Measurements from ENCODE around the gene SFXN1. TPM values are rescaled to one million over a fixed set of nuclear protein-coding genes. Genes with fewer than 3 reads are reported as not detected.

SFXN1 gene
- total and polyA plus RNA-seq, 9 of the 15 experiments (the other 6 are each of a cell fraction or from before 2014, with no cell fraction given): 31.8 to 261 (median 113) TPM

DNA sequence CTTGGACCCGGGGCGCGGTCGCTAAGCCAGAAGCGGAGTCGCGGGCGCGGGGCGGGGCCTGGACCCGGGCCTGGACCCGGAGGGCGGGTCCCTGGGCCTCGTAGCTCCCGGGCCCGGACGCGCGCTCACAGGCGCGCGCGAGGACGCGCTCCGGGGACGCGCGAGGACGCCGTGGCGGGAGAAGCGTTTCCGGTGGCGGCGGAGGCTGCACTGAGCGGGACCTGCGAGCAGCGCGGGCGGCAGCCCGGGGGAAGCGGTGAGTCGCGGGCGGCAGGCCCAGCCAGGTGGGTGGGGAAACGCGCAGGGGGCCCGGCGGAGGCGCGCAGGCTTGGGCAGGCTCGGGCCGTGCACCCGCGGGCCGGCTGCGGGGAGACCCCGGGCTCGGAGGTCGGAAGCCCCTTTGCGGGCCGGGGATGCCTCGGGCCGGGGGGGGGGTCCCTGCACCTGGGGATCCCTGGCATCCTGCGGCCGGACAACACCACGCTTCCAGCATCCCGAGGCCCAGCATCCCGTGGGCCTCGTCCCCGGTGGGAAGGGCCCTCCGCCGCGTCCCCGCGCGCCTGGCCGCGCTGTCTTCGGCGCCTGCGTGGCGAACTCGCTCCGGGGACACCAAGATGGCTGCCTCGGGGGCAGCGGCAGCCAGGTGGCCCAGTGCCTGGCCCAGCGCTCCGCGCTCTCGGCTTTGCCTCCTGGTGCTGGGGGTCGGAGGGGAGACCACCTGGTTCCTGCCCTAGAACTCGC lies at the start of gene SFXN1 (continued):
- TF ChIP-seq, protein P1, sequence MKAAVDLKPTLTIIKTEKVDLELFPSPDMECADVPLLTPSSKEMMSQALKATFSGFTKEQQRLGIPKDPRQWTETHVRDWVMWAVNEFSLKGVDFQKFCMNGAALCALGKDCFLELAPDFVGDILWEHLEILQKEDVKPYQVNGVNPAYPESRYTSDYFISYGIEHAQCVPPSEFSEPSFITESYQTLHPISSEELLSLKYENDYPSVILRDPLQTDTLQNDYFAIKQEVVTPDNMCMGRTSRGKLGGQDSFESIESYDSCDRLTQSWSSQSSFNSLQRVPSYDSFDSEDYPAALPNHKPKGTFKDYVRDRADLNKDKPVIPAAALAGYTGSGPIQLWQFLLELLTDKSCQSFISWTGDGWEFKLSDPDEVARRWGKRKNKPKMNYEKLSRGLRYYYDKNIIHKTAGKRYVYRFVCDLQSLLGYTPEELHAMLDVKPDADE (conservative IDR thresholded peaks at IDR 0.05; ENCODE audit: control insufficient read depth, low read depth, low read length): peak; percentile 37; the same call in 1 of the 2 replicates

DNA sequence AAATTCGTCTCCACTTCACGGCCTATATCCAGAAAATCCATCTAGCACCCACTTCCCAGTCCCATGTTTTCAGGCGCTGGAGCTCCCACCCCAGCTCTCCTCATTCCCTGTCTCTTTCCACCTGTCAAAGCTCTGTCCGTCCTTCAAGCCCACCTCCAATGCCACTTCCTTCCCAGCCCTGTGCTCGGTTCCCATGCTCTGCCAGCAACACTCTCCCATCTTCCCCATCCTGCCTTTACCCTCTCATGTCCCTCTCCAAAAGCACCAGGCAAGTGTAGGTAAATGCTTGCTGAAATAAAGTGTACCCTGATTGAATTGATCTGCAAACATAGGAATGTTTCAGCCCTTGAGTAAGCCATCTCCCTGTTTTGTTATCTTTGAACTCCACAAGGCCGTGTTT lies 43.6 kb upstream of the SFXN1 start:
- Histone ChIP-seq H3K9me3 (replicated peaks; ENCODE audit: control insufficient read depth, insufficient read depth, low read depth, low read length) (no peaks in the 10 kb centered on the region), H3K4me1 (replicated peaks in 1 of 2; ENCODE audit: control insufficient read depth in 2 of 2, insufficient read depth in 2 of 2, low read length in 2 of 2) (no peaks in the 10 kb centered on the region), H3K9ac (ENCODE audit: insufficient read depth in 1 of 2, low read depth in 2 of 2, low read length in 2 of 2) (no peak overlapping the region), H3K27me3 (ENCODE audit: control insufficient read depth in 2 of 2, insufficient read depth in 2 of 2, low read length in 2 of 2) (peaks cover 2 to 5% of the 10 kb centered on the region in 2 experiments; a peak in 4 of 5 replicates), H3K79me2 (ENCODE audit: control insufficient read depth, insufficient read depth, low read length) (no peaks in the 10 kb centered on the region), H3K4me3 (no peak overlapping the region), H4K20me1 (replicated peaks; ENCODE audit: control insufficient read depth, insufficient read depth, low read length) (no peaks in the 10 kb centered on the region; the same call in 1 of the 2 replicates), H3K9me1 (ENCODE audit: control insufficient read depth, insufficient read depth, low read length) (no peaks in the 10 kb centered on the region), H3K36me3 (ENCODE audit: control insufficient read depth, insufficient read depth, low read length) (no peaks in the 10 kb centered on the region), H3K4me2 (ENCODE audit: insufficient read depth, low read length) (no peak overlapping the region), H3K27ac (ENCODE audit: extremely low read depth, low read depth, low read length) (no peak overlapping the region), H2AFZ (ENCODE audit: low read depth, low read length) (no peak overlapping the region)
- ATAC-seq: no peak
- no TSS peak for BruUV-seq (replicated peaks)
- intact Hi-C loops (cut with micrococcal nuclease) (no loop called here), in situ Hi-C loops (cut with MboI) (no loop called here)
- no peak for FAIRE-seq
- 0% methylated on average over 5 of the region's 6 CpGs for whole genome bisulfite sequencing (ENCODE audit: insufficient coverage, low coverage, missing lambda C conversion rate)
- DNase-seq (ENCODE audit: extremely low read depth in 1 of 4, low spot score in 3 of 4): no peak
- CTCF ChIA-PET (ENCODE audit: low intra/inter-chr PET ratio): no interaction called here
- TF ChIP-seq, protein P2, sequence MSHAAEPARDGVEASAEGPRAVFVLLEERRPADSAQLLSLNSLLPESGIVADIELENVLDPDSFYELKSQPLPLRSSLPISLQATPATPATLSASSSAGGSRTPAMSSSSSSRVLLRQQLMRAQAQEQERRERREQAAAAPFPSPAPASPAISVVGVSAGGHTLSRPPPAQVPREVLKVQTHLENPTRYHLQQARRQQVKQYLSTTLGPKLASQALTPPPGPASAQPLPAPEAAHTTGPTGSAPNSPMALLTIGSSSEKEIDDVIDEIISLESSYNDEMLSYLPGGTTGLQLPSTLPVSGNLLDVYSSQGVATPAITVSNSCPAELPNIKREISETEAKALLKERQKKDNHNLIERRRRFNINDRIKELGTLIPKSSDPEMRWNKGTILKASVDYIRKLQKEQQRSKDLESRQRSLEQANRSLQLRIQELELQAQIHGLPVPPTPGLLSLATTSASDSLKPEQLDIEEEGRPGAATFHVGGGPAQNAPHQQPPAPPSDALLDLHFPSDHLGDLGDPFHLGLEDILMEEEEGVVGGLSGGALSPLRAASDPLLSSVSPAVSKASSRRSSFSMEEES (CRISPR knock-in tag; IDR thresholded peaks at IDR 0.05): no peak
- TF ChIP-seq SREBF1 (IDR thresholded peaks at IDR 0.05; ENCODE audit: borderline replicate concordance, low read depth, low read length) (no peak), SMARCC2 (IDR thresholded peaks at IDR 0.05; ENCODE audit: low read depth) (no peak)
- POLR2A ChIA-PET: no interaction called here

Measured in K562 (cell line).